ENCODE measurements around the gene KRT79.
"Not testable (repeated sequence)": the region's sequence is repeated elsewhere in the genome, so short reads cannot be mapped to it uniquely, and the experiment has no call there.

KRT79 gene

GRCh38 chr12:52802442-52802841, 31.7 kb downstream of the KRT79 start:
- no peak for DNase-seq

- DNase-seq = no peak
Measured at GRCh38 chr12:52801773-52802172, 32.3 kb downstream of the KRT79 start.

- DNase-seq = no peak
Measured at GRCh38 chr12:52800259-52800917, 33.7 kb downstream of the KRT79 start.

GRCh38 chr12:52799505-52800211, 34.5 kb downstream of the KRT79 start:
- no peak for DNase-seq

GRCh38 chr12:52798671-52799504, 35.2 kb downstream of the KRT79 start:
- no peak for DNase-seq

- DNase-seq = no peak
Measured at GRCh38 chr12:52798003-52798670, 36.0 kb downstream of the KRT79 start.

- no peak for DNase-seq
Measured at GRCh38 chr12:52797529-52797894, 36.6 kb downstream of the KRT79 start.

- DNase-seq = no peak
Measured at GRCh38 chr12:52796839-52797528, 37.1 kb downstream of the KRT79 start.

GRCh38 chr12:52796429-52796794, 37.7 kb downstream of the KRT79 start:
- no peak for DNase-seq

- no peak for DNase-seq
Measured at GRCh38 chr12:52795694-52796428, 38.2 kb downstream of the KRT79 start, which contains the start of gene KRT3. KRT3 (minus strand) TSS chr12:52796117; CDS start chr12:52796042, 75 bp downstream.

- DNase-seq = not testable (repeated sequence)
Measured at GRCh38 chr12:52795332-52795674, 38.8 kb downstream of the KRT79 start.

- DNase-seq = no peak
Measured at GRCh38 chr12:52794479-52795331, 39.4 kb downstream of the KRT79 start.

- no peak for DNase-seq
Measured at GRCh38 chr12:52792185-52793029, 41.7 kb downstream of the KRT79 start.

GRCh38 chr12:52791271-52792184, 42.6 kb downstream of the KRT79 start:
- DNase-seq = no peak

GRCh38 chr12:52790427-52791270, 43.5 kb downstream of the KRT79 start:
- no peak for DNase-seq

GRCh38 chr12:52789637-52790426, 44.3 kb downstream of the KRT79 start:
- no peak for DNase-seq
